H1 (cell line): ENCODE data around the gene ORAI3. TPM values are rescaled to one million over a fixed set of nuclear protein-coding genes. Genes with fewer than 3 reads are reported as not detected.

Experiments used
- GABPA ChIP-seq: IDR thresholded peaks from 2 replicates; pipeline ENCODE4 v1.6.1; 2011; ENCODE audit warnings: mild to moderate bottlenecking, low read length, moderate library complexity, borderline replicate concordance; ENCODE audit not compliant: insufficient read depth
- YY1 ChIP-seq: IDR thresholded peaks from 2 replicates; pipeline ENCODE4 v1.6.1; 2011; ENCODE audit warnings: low read depth, mild to moderate bottlenecking, low read length
- polyA plus RNA-seq, 7 experiments: library from polyadenylated mRNA; depleted of rRNA in 3 of 7; stranded (reverse) in 5 of 7; unstranded in 2 of 7; fragments of >200 nt in 5 of 7; fragments of 200-250 nt in 2 of 7; gene quantifications; 1 replicate in 5 of 7; 2 replicates in 1 of 7; 4 replicates in 1 of 7; pipeline versions ENCODE4 v1.2.1 to v1.2.3, GENCODE V29; 2011 to 2013; ENCODE audit warnings: missing spikeins in 2 of 7, mixed read lengths in 2 of 7
- total RNA-seq: library from RNA; stranded (reverse); fragmentation: NEBNext Ultra II Directional; extraction: Animal tissue kit (Norgen Biotek cat#: 25700); gene quantifications from 2 replicates; pipeline ENCODE4 v1.2.1, GENCODE V29; 2021
- TF ChIP-seq, protein P1 (sequence below): IDR thresholded peaks from 2 replicates; pipeline ENCODE4 v1.6.1; 2012; ENCODE audit warnings: inconsistent platforms

ORAI3 gene
- total and polyA plus RNA-seq, 2 of the 8 experiments (the other 6 are each of a cell fraction or from before 2014, with no cell fraction given), result 8.7 to 24.5 TPM

DNA sequence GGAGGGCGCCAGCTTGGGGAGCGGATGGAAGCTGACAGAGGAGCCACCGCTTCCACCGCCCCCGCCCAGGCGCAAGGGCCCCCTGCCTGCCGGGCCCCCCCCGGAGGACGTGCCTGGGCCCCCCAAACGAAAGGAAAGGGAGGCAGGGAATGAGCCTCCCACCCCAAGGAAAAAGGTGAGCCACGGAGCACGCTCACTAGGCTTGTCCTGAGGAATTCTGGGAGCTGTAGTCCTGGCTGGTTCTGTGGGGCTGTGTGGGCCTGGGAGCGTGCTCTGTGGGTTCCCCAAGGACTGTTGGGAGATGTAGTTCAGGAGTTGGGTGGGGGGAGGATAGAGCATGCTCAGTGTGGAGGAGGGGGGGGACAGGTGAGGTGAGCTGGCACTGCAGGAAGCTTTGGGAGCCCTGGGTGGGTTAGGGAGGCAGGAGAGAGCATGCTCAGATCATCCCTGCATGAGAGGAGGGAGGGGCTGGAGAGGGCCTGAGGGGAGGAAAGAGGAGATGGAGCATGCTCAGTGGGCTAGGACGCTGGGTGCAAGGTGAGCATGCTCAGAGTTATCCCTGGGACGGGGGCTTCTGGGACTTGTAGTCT is 21.0 kb upstream of the ORAI3 start (continued):
- TF ChIP-seq, protein P1, sequence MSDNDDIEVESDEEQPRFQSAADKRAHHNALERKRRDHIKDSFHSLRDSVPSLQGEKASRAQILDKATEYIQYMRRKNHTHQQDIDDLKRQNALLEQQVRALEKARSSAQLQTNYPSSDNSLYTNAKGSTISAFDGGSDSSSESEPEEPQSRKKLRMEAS, result 0 out of 2 replicates have a peak, but pooled peaks have one; percentile 39
- TF ChIP-seq GABPA (no peak), YY1 (0 out of 2 replicates have a peak, but pooled peaks have one; percentile 21)
